Mucosa of gallbladder (tissue), 1 donor: ENCODE data around the gene XPOT. TPM values are rescaled to one million over a fixed set of nuclear protein-coding genes. Genes with fewer than 3 reads are reported as not detected.
A peak's percentile ranks its signal among the peaks of the same experiment; 100 is the strongest.
"Not testable (repeated sequence)": the region's sequence is repeated elsewhere in the genome, so short reads cannot be mapped to it uniquely, and the experiment has no call there.

ENCODE experiments used
- DNase-seq: peaks from one replicate; pipeline ENCODE4 v3.0.0-alpha.2; 2020; ENCODE audit warnings: low spot score
- total RNA-seq: library from RNA; stranded (reverse); gene quantifications from one replicate; pipeline ENCODE4 v1.2.1, GENCODE V29; 2021
- donor health status: DM: no; HTN: no; CAD: no.

Gene XPOT, protein sequence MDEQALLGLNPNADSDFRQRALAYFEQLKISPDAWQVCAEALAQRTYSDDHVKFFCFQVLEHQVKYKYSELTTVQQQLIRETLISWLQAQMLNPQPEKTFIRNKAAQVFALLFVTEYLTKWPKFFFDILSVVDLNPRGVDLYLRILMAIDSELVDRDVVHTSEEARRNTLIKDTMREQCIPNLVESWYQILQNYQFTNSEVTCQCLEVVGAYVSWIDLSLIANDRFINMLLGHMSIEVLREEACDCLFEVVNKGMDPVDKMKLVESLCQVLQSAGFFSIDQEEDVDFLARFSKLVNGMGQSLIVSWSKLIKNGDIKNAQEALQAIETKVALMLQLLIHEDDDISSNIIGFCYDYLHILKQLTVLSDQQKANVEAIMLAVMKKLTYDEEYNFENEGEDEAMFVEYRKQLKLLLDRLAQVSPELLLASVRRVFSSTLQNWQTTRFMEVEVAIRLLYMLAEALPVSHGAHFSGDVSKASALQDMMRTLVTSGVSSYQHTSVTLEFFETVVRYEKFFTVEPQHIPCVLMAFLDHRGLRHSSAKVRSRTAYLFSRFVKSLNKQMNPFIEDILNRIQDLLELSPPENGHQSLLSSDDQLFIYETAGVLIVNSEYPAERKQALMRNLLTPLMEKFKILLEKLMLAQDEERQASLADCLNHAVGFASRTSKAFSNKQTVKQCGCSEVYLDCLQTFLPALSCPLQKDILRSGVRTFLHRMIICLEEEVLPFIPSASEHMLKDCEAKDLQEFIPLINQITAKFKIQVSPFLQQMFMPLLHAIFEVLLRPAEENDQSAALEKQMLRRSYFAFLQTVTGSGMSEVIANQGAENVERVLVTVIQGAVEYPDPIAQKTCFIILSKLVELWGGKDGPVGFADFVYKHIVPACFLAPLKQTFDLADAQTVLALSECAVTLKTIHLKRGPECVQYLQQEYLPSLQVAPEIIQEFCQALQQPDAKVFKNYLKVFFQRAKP
- total RNA-seq: 32.8 TPM

DNA sequence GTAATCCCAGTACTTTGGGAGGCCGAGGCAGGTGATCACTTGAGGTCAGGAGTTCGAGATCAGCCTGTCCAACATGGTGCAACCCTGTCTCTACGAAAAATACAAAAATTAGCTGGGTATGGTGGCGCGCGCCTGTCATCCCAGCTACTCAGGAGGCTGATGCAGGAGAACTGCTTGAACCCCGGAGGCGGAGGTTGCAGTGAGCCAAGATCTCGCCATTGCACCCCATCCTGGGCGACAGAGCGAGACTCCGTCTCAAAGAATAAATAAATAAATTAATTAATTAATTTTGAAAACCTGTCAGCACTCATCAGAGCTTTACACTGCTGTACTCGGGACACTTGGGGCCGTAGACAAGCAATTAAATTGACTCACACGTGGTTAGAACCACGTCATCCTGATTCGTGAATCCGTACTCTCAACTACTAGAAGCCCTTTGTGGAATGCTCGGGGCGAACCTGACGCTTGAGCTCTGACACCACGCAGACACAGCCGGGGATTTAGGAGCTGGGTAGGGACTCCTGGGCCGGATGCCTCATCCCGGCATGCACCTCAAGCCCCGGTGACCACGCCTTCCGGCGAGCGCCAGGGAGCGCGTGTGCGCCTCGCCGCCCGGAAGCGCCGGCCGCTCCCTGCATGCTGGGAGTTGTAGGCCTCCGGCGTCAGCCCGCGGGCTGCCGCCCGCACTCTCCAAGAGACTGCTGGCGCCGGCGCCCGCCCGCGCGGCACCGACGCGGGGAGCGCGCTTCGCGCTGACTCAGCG, at the start of gene XPOT:
Gene XPOT, plus strand, starts transcription at position 686 of the 763 bp plus-strand sequence. CDS start 5,644 bp downstream, outside the sequence.
- DNase-seq: peak; percentile 94

DNA sequence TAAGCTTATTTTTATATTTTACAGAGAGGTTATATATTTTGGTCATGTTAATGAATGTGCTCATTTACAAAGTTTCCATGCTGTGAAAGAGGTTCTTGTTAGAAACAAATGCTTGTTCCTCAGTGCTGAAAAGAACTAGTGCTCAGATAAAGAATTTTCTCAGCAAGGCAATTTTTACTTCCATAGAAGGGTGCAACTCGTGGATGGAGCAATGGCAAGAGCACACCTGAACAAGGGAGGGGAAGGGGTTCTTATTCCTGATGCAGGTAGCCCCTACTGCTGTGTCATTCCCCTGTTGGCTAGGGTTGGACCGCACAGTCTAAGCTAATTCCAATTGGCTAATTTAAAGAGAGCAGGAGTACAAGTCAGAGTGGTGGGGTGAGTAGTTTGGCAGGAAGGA, 48.0 kb upstream of the XPOT start:
- DNase-seq: not testable (repeated sequence)

DNA sequence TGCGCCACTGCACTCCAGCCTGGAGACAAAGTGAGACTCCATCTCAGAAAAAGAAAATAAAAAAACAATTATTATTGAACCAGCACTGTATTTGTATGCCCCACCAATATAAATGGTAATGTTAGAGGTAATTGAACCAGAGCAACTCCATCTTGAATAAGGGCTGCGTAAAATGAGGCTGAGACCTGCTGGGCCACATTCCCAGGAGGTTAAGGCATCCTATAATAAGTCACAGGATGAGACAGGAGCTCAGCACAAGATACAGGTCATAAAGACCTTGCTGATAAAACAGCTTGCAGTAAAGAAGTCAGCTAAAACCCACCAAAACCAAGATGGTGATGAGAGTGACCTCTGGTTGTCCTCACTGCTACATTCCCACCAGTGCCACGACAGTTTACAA, 43.0 kb upstream of the XPOT start:
- DNase-seq: not testable (repeated sequence)

DNA sequence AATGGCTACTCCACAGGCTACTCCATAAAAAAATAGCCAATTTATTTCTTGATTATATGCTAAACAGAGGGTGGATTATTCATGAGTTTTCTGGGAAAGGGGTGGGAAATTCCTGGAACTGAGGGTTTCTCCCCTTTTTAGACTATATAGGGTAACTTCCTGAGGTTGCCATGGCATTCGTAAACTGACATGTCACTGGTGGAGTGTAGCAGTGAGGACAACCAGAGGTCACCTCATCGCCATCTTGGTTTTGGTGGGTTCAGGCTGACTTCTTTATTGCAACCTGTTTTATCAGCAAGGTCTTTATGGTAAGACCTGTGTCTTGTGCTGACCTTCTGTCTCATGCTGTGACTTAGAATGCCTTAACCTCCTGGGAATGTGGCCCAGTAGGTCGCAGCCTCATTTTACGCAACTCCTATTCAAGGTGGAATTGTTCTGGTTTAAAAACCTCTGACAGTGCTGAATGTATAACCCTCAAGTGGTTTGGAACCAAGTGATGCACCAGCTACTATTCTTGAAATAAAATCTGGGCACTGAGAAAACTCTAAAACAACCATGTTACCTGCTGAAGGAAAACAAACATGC, 41.4 kb upstream of the XPOT start:
- DNase-seq: no peak

DNA sequence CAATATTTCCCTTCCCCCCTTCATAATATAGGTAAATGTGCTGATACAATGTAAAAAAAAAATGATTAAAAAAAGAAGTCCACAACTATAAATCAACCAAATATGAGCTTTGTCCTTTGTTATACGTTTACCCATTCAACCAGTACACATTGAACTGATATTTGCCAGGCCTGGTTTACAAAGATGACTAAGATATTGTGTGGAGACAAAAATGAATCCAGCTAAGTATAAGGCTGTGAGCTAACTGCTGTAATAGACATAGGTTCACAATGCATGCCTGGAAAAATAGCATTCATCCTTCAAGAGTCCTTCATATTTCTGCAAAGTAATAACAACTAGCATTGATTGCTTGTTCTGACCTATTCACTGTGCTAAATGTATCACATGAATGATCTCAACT, 20.5 kb upstream of the XPOT start:
- no peak for DNase-seq

DNA sequence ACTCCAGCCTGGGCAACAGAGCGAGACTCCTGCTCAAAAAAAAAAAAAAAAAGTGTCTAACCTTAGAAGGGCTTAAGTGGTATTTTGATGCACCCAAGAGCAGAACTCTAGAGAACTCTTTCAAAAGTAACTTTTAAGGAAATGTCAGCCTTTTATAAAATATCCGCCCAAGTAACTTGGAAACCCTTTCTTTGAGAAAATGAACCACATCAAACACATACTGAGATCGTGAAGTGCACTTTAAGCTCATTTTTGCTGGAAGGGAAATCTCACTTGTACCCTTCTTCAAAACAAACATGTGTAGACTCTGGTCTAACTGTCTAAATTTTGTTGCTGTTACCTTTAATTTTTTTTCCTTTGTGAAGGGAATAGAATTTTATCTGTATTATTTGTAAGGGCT, 19.2 kb upstream of the XPOT start:
- no peak for DNase-seq

DNA sequence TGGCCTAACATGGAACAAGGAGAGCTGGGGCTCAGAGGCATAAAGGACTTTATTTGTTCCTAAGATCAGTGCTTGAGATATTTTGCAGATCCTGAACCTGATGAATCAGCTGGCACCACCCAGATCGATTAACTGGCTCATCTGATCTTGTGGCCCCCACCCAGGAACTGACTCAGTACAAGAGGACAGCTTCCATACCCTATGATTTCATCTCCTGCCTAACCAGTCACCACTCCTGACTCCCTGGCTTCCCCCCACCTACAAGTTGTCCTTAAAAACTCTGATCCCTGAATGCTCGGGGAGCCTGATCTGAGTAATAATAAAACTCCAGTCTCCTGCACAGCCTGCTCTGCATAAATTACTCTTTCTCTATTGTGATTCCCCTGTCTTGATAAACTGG, 18.7 kb upstream of the XPOT start:
- DNase-seq: peak; percentile 76

DNA sequence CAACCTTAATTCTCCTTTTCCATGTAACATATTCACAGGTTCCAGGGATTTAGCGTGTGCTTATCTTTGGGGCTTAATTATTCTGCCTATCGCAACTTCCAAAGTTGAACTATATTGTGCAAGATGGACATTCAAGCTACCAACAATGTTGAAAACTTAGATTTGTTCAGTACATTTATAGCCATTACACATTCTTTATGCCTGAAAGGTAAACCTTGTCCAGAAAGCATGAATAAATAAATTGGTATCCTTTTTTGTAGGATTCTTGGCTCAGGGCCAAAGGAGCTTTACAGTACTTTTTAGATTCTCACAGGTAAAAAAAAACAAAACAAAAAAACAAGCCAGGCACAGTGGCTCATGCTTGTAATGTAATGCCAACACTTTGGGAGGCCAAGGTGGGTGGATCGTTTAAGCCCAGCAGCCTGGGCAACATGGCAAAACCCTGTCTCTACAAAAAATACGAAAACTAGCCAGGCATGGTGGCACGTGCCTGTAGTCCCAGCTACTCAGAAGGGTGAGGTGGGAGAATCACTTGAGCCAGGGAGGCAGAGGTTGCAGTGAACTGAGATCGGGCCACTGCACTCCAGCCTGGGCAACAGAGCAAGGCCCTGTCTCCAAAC, 16.9 kb upstream of the XPOT start:
- no peak for DNase-seq

DNA sequence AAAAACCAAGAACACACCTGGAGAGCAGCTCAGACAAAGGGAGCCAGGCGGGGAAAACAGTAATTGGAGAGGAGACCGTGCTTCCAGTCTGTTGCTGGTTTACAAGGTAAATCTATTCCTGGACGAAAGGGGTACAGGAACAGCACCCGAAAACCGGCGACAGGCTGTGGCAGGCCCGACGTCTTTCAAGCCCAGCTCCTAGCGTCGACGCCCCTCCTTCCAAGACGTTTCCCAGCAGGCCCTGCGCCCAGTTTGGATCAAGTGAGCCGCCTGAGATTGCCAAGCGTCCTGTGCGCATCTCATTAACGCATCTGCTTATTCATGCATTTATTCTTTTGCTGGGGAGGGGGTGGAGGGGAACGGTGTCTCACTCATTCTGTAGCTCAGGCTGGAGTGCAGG, 15.0 kb upstream of the XPOT start:
- no peak for DNase-seq

DNA sequence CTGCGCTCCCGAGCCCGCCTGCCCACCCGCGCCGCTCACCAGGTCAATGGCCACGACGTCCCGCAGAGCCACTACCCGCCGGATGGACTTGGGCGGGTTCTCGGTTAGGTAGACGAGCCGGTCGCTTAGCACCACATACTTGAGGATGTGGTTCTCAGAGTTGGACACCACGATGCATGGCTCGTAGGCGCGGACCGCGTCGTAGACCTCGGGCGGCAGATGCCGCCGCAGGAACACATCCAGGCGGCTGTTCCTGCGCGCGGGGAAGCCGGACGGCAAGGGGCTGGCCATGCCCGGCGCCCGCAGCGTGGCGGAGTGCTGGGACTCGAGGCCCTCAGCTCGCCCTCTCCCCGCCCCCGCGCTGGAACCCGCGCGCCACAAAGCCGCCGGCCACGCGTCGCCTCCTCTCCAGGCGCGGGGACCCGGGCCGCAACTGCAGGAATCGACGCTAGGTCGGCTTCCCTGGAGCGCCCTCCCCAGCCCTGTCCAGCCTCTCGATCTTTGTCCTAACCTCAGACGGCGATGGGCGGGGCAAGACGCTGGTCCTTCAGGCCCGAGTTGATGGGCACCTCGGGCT, 13.8 kb upstream of the XPOT start, which contains the start of gene C12orf56:
Gene C12orf56, minus strand, starts transcription at position 484 of the 577 bp plus-strand sequence. Its CDS starts 193 bp downstream, at position 291.
- DNase-seq: no peak

DNA sequence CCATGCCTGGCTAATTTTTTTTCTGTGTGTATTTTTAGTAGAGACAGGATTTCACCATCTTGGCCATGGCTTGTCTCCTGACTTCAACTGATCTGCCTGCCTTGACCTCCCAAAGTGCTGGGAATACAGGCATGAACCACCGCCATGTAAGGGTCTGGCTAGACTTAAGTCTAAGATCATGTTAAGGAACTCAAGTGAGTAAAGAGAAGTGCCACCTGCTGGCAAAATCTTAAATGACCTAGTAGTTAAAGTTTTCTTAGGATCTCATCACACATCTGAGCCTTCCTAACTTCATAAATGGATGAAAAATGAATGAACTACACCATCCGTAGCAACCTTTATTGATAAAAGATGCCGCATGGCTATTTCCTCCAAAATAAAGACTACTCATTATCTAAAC, 12.0 kb upstream of the XPOT start:
- no peak for DNase-seq

DNA sequence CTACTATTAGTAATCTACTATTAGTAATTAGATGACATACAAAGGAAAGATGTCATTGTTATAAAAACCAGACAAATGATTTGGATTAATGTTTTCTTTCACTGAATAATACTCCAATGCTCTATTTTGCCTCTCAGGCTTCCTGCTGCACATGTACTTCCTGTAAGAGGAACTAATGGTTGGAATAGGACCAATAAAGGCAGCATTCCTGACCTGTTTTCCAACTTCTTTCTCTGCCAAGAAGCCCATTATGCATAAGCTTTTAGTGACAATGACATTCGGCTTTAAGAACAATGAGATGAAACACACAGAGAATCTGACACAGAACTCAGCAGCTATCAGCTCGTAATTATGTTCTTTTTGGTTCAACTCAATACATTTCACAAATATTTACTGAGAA, 8.5 kb upstream of the XPOT start:
- DNase-seq: no peak

DNA sequence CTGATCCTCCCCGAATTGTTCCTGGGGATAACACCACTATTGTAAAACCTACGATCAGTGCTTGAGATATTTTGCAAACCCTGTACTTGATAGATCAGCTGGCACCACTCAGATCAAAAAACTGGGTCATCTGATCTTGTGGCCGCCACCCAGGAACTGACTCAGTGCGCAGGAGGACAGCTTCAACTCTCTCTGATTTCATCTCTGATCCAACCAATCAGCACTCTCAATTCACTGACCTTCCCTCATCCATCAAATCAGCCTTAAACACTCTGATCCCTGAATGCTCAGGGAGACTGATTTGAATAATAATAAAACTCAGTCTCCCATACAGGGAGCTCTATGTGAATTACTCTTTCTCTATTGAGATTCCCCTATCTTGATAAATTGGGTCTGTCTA, 4.2 kb upstream of the XPOT start:
- no peak for DNase-seq

DNA sequence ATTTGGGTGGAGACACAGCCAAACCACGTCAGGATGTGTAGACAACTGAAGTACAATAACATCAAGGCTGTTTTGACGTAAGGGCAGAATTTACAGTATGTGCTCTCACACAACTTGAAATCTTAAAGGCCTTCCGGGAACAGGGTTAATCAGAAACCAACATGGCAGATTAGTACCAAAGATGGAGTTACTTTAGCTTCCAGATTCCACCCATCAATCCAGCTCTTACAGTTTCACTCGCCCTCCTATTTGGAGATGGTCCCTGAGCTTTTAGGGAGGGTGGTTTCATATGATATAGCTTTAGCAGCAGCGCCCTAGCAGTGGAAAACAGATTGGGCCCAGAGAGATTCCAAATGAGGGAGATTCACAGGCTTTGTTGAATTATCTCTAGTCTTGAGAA, 2.0 kb upstream of the XPOT start:
- DNase-seq: no peak

DNA sequence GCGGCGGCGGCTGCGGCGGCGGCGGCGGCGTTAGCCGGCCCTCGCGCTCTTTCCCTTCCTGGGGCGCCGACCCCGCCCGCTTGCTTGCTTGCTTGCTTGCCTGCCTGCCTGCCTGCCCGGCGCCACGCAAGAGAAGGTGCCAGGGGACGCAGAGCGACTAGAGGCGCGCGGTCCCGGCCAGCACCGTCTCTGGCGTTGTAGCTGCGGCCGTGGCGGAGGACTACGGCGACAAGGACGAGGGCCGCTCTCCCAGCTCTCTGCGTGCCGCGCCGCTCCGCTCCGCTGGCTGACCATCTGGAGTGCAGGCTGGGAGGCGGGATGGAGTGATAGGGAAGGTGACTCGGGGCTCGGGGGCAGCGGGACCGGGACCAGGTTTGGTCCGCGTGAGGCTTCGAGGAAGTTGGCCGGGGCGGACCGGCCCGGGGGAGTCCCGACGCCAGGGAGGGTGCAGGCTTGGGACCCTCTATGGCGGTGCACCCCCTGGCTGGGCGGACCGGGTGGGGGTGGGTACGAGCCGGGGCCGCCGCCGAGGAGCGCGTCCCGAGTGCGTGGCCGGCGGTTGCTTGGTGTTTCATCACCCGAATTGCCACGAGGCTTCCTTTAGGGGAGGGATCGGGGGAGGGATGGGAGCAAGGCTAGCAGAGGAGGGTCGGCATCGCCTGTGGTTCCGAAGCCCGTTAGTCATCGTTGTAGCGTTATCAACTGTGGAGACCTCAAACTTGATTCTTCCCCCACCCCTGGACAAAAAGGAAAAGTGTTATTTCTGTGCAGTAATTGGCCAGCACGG, 471 bp downstream of the XPOT start:
- DNase-seq: peak; percentile 31

DNA sequence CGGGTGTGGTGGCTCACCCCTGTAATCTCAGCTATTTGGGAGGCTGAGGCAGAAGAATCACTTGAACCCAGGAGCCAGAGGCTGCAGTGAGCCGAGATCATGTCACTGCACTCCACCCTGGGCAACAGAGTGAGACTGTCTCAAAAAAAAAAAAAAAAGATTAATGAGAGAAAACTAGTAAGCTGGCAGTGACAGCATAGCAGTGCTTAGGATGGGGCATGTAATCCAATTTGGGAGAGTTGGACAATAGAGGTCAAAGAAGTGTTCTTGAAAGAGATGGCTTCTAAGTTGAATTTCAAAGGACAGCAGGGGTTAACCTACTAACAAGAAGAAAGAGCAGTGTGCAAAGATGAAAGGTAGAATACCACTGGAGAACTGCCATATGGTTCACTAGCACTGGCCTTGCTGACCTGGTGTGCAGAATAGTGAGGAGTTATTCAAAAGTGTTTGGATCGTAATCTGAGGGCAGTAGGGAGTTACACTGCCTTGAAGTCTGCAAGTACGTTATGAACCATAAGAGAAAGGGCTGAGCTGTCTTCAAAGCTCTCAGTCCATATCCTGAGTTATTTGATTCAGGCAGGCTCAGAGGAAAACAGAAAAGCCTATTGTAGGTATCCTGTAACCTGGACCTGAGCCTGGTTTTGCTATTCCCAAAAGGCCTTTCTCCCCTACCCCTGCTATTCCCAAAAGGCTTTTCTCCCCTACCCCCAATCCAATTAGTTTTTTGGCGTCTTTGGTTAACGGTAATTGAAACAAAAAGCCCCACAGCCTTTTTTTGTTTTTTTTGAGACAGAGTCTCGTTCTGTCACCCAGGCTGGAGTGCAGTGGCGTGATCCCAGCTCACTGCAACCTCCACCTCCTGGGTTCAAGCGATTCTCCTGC, 3.4 kb downstream of the XPOT start:
- DNase-seq: no peak

DNA sequence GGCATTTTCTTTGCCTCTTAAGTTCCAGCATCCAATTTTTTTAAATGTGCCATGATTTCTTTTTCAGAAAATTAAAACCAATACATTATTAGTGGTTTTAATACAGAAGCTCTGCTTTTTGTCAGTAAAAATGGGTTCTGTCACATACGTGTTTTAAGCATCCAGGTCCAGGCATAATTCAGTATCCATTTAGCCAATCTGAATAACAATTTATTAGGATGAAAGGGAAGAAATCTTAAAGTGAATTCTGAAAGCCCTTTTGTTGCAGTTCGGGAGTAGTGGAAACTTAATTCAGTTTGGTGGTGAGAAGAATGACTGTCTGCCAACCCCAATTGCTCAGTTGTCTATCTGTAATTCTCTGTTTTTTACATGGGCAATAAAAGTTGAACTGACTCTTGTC, 7.2 kb downstream of the XPOT start:
- DNase-seq: no peak

DNA sequence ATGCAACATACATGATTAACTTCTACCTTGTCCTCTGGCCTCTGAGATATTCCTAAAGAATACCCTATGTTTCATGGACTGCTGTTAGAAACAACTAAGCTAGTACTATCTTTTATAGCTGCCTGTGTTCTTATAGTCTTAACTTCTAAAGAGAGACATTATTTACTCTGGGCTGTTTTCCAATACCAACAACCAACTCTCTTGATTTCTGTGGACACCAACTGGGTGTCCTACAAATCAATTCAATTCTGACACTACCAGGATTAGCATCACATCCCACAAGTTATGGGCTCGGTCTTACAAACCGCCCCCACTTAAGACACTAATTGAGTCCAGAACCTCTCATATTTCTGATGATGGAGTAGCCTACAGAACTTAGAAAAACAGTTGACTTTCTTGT, 8.3 kb downstream of the XPOT start:
- DNase-seq: no peak

DNA sequence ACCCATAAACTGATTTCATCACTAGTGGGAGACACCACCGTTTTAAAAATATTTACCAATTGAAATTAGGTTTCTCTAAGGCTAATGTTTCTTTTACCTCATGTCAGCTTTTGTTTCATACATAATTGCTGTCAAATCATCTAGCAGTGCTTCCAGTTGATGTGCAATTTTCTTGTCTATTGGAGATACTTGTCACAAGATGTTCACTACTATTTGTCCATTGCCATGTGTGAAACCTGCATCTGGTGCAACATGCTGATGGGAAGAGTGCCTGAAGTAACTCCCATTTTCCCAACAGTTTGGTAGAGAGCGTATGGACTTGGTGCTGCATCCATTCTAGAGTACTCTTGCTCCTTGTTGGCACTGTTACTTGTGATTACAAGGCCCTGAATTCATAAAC, 9.7 kb downstream of the XPOT start:
- no peak for DNase-seq
